Liver (tissue), 3 donors: Measurements from ENCODE around the gene SLC24A3.

Experiments
- CTCF ChIP-seq: fragments of 150-350 bp; IDR thresholded peaks from 2 replicates; pipeline ENCODE4 v1.5.1; 2017; ENCODE audit warnings: improper control_type of control experiment, low read depth, low read length; ENCODE audit not compliant: missing input control
- EGR1 ChIP-seq, 2 donors: IDR thresholded peaks; 2 replicates each; pipeline ENCODE4 v1.6.1; 2016 to 2018; ENCODE audit warnings: antibody characterized with exemption in 2 of 2, low read depth in 2 of 2
- FOXA2 ChIP-seq: IDR thresholded peaks from 2 replicates; pipeline ENCODE4 v1.6.1; 2016; ENCODE audit warnings: antibody characterized with exemption
- GABPA ChIP-seq, 2 donors: IDR thresholded peaks in 1 of 2; conservative IDR thresholded peaks in 1 of 2; 2 replicates each; pipeline ENCODE4 v1.6.1; 2016; ENCODE audit warnings: antibody characterized with exemption in 2 of 2, mild to moderate bottlenecking in 1 of 2, moderate library complexity in 1 of 2
- HNF4A ChIP-seq, 2 donors: conservative IDR thresholded peaks; 2 replicates each; pipeline ENCODE4 v1.6.1; 2016; ENCODE audit warnings: antibody characterized with exemption in 2 of 2, mild to moderate bottlenecking in 2 of 2
- RAD21 ChIP-seq, 2 donors: IDR thresholded peaks; 2 replicates each; pipeline ENCODE4 v1.6.1; 2016; ENCODE audit warnings: antibody characterized with exemption in 2 of 2, mild to moderate bottlenecking in 2 of 2
- SP1 ChIP-seq: IDR thresholded peaks from 2 replicates; pipeline ENCODE4 v1.6.1; 2018; ENCODE audit warnings: antibody characterized with exemption, mild to moderate bottlenecking
- TF ChIP-seq, protein P1 (sequence below): IDR thresholded peaks from 2 replicates; pipeline ENCODE4 v1.6.1; 2016; ENCODE audit warnings: antibody characterized with exemption, mild to moderate bottlenecking
- donor health status: healthy.
- donor health status: healthy.

DNA sequence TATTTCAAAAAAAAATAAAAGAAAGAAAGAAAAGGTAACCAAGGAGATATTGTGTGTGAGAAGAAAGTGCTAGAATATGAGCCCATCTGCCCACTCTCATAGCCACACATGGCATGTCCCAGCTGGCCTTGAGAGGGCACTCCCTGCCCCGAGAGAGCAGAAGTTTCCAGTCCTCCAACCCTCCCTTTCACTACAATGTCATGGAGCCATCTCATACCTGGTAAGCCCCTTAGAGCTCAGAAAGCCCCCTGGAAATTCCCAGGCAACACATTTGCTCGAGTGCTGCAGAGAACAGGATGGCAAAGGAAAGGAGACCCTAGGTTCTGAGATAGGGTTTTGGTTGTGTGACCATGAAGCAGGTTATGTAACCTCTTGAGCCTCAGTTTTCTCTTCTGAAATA, 469.8 kb downstream of the SLC24A3 start:
- TF ChIP-seq GABPA (IDR thresholded peaks at IDR 0.05 in 1 of 2, conservative IDR thresholded peaks at IDR 0.05 in 1 of 2) (no peak), RAD21 (IDR thresholded peaks at IDR 0.05) (no peak), CTCF (no peak), EGR1 (IDR thresholded peaks at IDR 0.05; ENCODE audit: low read depth in 2 of 2) (no peak), FOXA2 (no peak), HNF4A (conservative IDR thresholded peaks at IDR 0.05) (no peak), SP1 (no peak)
- TF ChIP-seq, protein P1, sequence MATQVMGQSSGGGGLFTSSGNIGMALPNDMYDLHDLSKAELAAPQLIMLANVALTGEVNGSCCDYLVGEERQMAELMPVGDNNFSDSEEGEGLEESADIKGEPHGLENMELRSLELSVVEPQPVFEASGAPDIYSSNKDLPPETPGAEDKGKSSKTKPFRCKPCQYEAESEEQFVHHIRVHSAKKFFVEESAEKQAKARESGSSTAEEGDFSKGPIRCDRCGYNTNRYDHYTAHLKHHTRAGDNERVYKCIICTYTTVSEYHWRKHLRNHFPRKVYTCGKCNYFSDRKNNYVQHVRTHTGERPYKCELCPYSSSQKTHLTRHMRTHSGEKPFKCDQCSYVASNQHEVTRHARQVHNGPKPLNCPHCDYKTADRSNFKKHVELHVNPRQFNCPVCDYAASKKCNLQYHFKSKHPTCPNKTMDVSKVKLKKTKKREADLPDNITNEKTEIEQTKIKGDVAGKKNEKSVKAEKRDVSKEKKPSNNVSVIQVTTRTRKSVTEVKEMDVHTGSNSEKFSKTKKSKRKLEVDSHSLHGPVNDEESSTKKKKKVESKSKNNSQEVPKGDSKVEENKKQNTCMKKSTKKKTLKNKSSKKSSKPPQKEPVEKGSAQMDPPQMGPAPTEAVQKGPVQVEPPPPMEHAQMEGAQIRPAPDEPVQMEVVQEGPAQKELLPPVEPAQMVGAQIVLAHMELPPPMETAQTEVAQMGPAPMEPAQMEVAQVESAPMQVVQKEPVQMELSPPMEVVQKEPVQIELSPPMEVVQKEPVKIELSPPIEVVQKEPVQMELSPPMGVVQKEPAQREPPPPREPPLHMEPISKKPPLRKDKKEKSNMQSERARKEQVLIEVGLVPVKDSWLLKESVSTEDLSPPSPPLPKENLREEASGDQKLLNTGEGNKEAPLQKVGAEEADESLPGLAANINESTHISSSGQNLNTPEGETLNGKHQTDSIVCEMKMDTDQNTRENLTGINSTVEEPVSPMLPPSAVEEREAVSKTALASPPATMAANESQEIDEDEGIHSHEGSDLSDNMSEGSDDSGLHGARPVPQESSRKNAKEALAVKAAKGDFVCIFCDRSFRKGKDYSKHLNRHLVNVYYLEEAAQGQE = no peak
